ENCODE measurements around the gene PTPN18.
A peak's percentile ranks its signal among the peaks of the same experiment; 100 is the strongest.

The PTPN18 gene

DNA sequence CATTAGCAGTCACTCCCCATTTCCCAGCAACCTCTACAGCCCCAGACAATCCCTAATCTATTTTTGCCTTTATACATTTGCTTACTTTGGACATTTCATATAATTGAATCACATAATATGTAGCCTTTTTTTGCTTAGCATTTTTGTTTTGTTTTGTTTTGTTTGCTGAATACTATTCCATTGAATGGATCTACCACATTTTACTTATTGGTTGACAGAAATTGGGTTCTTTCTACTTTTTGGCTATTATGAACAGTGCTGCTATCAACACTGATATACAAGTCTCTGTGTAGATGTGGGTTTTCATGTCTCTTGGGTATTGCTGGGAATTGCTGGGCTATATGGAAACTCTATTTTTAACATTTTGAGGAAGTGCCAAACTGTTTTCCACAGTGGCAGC is 7.6 kb downstream of the PTPN18 start:
- no peak for DNase-seq (ENCODE audit: low read depth in 4 of 4, low spot score in 1 of 4)

DNA sequence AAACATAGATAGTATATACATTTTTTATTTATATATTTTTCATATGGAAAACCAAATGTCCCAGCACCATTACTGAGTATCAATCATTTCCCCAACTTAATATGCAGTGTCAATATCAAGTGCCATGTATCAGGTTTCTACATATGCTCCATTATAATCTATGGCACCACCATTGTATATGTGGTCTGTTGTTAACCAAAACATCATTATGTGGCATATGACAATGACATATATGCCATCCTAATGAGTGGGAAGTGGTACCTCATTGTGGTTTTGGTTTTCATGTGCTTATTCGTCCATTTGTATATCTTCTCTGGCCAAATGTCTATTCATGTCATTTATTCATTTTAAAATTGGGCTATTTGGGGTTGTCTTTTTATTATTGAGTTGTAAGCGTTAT is 9.2 kb downstream of the PTPN18 start:
- DNase-seq (ENCODE audit: low read depth in 4 of 4, low spot score in 1 of 4): no peak

DNA sequence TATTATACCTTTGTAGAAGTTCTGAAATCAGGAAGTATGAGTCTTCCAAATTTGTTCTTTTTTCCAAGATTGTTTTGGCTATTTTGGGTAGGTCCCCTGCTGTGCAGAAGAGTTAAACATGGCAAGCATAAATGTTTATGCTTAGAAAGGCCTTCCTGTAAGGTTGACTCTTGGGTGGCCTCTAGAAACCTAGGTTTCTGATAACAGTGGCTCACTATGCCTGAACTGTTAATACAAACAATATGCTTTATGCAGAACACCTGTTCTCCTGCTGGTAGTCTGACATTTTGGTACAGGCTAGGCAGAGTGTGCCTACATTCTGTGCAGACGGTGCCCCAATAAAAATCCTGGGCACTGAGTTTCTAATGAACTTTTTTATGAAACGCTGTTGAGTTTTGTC is 10.1 kb downstream of the PTPN18 start:
- no peak for DNase-seq (ENCODE audit: low read depth in 4 of 4, low spot score in 1 of 4)

- no peak for DNase-seq (ENCODE audit: low read depth in 4 of 4, low spot score in 1 of 4)
Measured at GRCh38 chr2:130366720-130367119, 10.9 kb downstream of the PTPN18 start.

GRCh38 chr2:130368786-130369185 is 12.9 kb downstream of the PTPN18 start:
- no peak for DNase-seq (ENCODE audit: low read depth in 4 of 4, low spot score in 1 of 4)

DNA sequence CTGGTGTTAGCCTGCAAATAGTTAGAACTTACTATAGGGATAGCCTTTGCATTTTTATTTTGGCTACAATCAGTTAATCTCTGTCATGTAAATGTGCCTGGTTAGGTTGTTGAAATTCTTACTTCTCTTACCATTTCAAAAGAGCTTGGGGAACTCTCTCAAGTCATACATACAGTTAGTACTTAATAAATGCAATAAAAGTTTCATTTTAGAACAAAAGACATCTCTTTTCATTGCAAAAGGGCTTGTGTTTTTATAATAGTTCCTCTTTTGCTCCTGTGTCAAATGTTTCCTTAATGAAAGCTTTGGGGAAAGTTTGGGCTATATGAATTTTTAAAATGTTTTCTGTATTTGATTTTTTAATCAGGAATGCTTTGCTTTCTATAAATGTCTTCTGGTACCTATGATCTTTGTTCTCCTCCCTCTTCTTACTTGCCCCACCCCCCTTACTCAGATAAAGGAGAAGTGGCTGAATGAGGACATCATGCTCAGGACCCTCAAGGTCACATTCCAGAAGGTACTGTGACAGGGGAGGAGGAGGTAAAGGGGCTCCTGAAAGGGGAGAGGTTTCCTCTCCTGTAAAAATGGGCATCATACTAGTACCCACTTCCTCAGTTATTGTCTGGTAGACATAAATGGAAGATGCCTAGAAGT is 13.6 kb downstream of the PTPN18 start:
- no peak for DNase-seq (ENCODE audit: low read depth in 4 of 4, low spot score in 1 of 4)

- no peak for DNase-seq (ENCODE audit: low read depth in 4 of 4, low spot score in 1 of 4)
Measured at GRCh38 chr2:130369965-130370341, 14.1 kb downstream of the PTPN18 start.

DNA sequence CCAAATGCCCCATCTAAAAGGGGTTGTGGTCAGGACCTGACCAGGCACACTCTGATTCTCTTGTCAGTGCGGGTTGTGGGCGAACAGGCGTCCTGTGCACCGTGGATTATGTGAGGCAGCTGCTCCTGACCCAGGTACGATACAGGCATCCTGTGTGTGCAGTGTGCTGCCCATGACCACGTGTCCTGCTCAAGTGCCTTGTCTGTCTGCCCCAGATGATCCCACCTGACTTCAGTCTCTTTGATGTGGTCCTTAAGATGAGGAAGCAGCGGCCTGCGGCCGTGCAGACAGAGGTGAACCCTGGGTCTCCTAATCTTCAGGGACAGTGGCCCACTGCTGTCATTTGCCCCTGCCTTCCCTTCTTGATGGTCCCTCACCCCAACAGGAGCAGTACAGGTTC is 14.6 kb downstream of the PTPN18 start:
- DNase-seq (ENCODE audit: low read depth in 4 of 4, low spot score in 1 of 4): no peak

DNA sequence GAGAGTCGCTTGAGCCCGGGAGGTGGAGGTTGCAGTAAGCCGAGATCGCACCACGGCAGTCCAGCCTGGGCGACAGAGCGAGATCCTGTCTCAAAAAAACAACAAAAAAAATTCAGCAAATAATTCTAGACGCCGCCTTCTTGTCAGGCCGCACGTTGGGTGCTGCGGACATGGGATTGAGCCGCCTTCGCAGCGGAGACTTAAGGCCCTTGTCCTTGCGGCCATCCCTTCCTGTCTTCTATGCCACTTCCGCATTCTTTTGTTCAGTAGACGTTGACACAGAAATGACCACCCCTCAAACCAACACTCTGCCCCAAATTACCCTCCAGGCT is 15.8 kb downstream of the PTPN18 start:
- no peak for DNase-seq (ENCODE audit: low read depth in 4 of 4, low spot score in 1 of 4)

DNA sequence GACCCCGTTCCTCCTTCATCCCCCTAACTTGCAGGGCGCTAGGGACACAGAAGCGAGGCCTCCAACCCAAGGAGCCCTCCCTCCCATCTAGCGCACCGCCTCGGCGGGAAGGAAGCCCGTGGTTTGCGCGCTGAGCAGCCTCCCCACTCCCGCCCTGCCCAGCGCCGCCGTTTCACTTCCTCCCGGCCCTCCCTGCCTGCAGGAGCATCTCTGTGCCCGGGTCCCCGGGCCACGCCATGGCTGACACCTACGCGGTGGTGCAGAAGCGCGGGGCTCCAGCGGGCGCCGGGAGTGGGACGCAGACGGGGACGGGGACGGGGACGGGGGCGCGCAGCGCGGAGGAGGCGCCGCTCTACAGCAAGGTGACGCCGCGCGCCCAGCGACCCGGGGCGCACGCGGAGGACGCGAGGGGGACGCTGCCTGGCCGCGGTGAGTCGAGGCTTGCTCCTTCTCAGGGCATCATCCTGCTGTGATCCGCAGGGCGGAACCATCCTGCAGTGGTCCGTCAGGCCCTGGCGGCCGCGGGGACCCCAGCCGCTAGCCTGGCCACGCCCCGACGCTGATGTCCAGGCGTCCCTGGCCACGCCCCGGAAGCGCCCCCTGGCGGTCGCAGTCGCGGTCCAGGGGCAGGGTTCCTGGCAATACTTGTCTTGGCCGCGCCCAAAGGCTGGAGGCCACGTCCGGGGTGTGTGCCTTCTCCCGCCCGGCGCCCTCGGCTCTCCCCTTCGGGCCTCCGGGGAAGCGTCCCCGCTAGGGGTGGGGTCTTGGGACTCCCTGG is 16.4 kb downstream of the PTPN18 start:
- DNase-seq (ENCODE audit: low read depth in 4 of 4, low spot score in 1 of 4): peak; percentile 40 to 74 (median 58)

GRCh38 chr2:130372833-130373807 is 17.3 kb downstream of the PTPN18 start:
- DNase-seq (ENCODE audit: low read depth in 4 of 4, low spot score in 1 of 4): no peak

- no peak for DNase-seq (ENCODE audit: low read depth in 4 of 4, low spot score in 1 of 4)
Measured at GRCh38 chr2:130373808-130374365, 18.0 kb downstream of the PTPN18 start.

DNA sequence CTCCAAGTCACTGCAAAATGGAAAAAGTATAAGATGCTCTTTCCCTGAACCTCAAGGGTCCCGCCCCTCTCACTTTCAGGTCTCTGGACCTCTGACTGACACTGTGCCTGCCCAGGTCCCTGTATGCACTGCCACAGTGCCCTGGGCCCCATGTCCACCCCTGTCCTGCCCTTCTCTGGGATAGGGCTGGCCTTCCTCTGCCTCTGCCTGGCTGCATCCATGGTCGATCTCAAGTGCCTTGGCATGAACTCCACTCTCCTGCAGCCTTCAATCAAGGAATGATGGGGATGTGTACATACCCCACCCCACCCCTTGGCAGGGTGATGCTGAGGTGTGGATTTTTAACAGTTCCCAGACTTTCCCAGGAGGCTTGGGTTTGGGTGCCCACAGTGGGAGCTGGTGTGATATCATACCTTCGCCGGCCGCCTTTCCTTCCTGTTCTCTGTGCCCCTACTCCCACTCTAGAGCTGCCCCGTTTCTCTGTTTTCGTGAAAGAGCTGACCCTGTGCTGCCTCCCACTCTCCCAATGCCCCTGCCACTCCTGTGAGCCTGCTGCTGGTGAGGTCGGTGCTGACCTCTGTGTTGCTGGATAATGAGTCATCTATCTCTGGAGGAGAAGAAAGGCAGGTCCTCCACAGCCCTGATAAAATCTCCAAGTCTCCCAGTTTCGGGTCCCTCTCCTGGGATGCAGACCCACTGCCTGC is 18.9 kb downstream of the PTPN18 start:
- DNase-seq (ENCODE audit: low read depth in 4 of 4, low spot score in 1 of 4): no peak

- DNase-seq (ENCODE audit: low read depth in 4 of 4, low spot score in 1 of 4): no peak
Measured at GRCh38 chr2:130375291-130376266, 19.7 kb downstream of the PTPN18 start.

DNA sequence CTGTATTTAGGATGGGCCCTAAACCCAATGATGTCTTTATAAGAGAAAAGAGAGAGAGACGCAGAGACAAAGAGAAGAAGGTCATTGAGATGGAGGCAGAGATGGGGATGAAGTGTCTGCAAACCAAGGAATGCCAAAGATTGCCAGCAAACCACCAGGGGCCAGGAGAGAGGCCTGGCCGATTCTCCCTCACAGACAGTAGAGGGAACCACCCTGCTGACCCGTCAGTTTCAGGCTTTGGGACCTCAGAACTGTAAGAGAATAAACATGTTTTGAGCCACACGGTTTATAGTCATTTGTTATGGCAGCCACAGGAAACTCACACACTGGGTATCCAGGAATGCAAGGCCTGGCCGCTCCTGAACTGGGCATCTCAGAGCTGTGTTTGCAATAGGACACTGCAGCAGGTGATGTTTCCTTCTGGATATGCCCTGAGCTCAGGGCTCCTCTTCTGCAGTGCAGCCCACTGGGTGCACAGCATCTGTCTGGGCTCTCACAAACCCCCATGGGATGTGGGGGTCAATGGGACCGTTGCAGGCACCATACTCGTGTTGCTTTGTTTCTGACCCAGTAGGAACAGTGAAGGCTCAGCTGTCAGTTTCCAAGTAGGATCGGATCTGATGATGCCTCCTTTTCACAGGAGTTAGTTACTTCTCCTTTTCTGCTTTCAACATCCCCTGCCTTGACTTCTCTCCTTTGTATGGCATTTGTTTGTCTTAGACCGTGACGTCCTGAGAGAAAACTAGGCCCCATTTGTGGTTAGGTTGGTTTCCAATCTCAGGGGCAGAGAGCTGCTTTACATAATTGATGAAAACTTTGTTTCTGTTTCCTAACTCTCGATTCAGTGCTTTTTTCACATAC is 20.8 kb downstream of the PTPN18 start:
- no peak for DNase-seq (ENCODE audit: low read depth in 4 of 4, low spot score in 1 of 4)

GRCh38 chr2:130377491-130377890 is 21.6 kb downstream of the PTPN18 start:
- no peak for DNase-seq (ENCODE audit: low read depth in 4 of 4, low spot score in 1 of 4)

- DNase-seq (ENCODE audit: low read depth in 4 of 4, low spot score in 1 of 4): no peak
Measured at GRCh38 chr2:130378206-130378897, 22.5 kb downstream of the PTPN18 start.

DNA sequence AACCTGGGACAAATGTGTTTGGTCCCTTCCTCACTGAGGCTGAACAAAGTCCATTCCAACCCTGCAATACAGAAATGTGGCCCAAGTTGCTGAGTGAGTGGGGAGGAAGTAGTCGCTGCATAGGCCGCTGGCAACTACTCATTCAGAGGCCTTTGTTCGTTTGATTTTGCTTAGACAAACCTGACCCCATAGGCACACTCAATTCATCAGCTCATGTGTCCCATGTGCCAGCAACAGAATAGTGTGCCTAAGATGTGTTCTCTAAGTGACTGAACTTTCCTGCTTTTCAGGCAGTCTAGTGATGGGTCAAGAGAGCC is 23.0 kb downstream of the PTPN18 start:
- DNase-seq (ENCODE audit: low read depth in 4 of 4, low spot score in 1 of 4): no peak

Measured in stimulated activated CD4-positive, alpha-beta T cell treated with anti-CD3 and anti-CD28 coated beads, Interleukin-1b, Interleukin-23, amount 100 ng/mL, for 24 hours (primary cell).